Measurements from ENCODE around the gene SLC39A9.
"Not testable (repeated sequence)": the region's sequence is repeated elsewhere in the genome, so short reads cannot be mapped to it uniquely, and the experiment has no call there.

Gene SLC39A9

DNA sequence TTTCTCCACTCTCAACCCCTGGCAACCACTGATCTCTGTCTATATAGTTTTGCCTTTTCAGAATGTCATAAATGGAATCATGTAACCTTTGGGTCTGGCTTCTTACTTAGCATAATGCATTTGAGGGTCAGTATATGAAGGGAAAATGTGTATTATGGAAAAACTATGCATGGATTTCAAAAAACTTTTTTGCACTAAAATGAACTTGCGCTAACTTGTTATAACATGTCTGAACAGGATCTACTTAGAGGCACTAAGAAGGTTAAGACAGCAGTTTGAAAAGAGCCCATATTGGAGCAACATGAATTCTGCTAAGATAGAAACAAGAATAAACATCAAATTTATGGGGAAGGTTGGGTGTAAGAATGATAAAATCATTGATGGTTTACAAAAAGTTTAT lies 29.1 kb downstream of the SLC39A9 start:
- DNase-seq (ENCODE audit: low spot score), result no peak

GRCh38 chr14:69428289-69428998 lies 30.0 kb downstream of the SLC39A9 start:
- DNase-seq (ENCODE audit: low spot score), result no peak

- no peak for DNase-seq (ENCODE audit: low spot score)
Measured at GRCh38 chr14:69429643-69430042, 31.2 kb downstream of the SLC39A9 start.

GRCh38 chr14:69430306-69430939 lies 31.9 kb downstream of the SLC39A9 start:
- DNase-seq (ENCODE audit: low spot score), result no peak

DNA sequence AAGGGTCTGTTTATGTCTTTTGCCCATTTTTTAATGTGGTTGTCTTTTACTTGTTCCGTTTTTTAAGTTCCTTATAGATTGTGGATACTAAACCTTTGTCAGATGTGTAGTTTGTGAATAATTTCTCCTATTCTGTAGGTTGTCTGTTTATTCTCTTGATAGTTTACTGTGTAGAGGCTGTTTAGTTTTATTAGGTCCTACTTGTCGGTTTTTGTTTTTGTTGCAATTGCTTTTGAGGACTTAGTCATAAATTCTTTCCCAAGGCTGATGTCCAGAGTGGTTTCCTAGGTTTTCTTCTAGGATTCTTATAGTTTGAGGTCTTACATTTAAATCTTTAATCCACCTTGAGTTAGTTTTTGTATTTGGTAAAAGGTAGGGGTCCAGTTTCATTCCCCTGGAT lies 33.9 kb downstream of the SLC39A9 start:
- DNase-seq (ENCODE audit: low spot score), result no peak

DNA sequence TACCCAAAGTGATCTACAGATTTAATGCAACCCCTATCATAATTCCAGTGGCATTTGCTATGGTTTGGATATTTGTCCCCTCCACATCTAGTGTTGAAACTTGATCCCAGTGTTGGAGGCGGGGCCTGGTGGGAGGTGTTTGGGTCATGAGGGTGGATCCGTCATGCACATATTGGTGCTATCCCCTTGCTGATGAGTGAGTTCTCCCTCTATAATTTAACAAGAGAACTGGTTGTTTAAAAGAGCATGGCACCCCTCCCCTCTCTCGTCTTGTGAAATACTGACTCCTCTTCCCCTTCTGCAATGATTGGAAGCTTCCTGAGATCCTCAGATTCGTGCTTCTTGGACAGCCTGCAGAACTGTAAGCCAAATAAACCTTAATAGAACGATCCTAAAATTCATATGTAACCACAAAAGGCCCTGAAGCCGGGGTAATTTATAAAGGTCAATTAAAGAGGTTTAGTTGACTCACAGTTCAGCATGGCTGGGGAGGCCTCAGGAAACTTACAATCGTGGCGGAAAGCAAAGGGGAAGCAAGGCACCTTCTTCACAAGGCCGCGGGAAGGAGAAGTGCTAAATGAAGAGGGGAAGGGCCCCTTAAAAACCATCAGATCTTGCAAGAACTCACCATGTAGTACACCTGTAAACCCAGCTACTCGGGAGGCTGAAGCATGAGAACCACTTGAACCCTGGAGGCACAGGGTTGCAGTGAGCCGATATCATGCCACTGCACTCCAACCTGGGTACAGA lies 41.2 kb downstream of the SLC39A9 start:
- DNase-seq (ENCODE audit: low spot score), result no peak

- DNase-seq (ENCODE audit: low spot score), result no peak
Measured at GRCh38 chr14:69441948-69442347, 43.5 kb downstream of the SLC39A9 start.

DNA sequence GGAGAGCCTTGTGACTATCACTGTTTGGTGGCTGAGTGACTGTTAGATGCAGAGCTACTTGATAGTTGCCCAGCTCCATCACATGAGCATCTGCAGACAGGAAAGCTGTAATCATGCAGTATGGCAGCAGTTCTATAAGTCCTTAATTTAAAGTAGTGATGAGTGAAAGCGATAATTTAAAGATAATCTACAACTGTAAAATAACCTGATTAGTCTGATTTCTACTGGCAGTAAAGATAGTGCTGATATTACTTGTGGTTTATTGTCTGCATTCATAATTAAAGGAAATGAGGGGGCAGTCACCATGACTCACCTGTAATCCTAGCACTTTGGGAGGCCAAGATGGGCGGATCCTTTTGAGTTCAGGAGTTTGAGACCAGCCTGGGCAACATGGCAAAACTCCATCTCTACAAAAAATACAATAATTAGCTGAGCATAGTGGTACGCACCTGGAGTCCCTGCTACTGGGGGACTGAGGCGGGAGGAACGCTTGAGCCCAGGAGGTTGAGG lies 44.9 kb downstream of the SLC39A9 start:
- DNase-seq (ENCODE audit: low spot score), result no peak

DNA sequence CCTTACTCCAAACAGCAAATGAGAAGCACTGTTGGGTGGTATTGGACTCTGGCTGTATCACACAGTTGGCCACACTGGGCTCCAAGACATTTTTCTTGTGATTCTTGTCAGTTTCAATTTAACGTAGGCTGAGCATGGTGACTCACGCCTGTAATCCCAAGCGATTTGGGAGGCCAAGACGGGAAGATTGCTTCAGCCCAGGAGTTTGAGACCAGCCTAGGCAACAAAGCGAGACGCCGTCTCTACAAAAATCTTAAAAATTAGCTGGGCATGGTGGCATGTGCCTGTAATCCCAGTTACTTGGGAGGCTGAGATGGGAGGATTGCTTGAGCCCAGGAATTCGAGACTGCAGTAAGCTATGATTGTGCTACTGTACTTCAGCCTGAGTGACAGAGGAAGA lies 50.7 kb downstream of the SLC39A9 start:
- DNase-seq (ENCODE audit: low spot score), result no peak

GRCh38 chr14:69451941-69452340 lies 53.4 kb downstream of the SLC39A9 start:
- no peak for DNase-seq (ENCODE audit: low spot score)

DNA sequence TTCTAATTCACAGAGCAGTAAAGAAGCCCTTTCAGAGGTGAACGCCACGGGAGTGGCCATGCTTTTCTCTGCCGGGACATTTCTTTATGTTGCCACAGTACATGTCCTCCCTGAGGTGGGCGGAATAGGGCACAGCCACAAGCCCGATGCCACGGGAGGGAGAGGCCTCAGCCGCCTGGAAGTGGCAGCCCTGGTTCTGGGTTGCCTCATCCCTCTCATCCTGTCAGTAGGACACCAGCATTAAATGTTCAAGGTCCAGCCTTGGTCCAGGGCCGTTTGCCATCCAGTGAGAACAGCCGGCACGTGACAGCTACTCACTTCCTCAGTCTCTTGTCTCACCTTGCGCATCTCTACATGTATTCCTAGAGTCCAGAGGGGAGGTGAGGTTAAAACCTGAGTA lies 59.9 kb downstream of the SLC39A9 start:
- no peak for DNase-seq (ENCODE audit: low spot score)

- DNase-seq (ENCODE audit: low spot score), result no peak
Measured at GRCh38 chr14:69459122-69459521, 60.6 kb downstream of the SLC39A9 start.

- DNase-seq (ENCODE audit: low spot score), result peak; percentile 91
Measured at GRCh38 chr14:69460093-69460701, 61.7 kb downstream of the SLC39A9 start.

GRCh38 chr14:69464379-69464778 lies 65.9 kb downstream of the SLC39A9 start:
- DNase-seq (ENCODE audit: low spot score), result no peak

DNA sequence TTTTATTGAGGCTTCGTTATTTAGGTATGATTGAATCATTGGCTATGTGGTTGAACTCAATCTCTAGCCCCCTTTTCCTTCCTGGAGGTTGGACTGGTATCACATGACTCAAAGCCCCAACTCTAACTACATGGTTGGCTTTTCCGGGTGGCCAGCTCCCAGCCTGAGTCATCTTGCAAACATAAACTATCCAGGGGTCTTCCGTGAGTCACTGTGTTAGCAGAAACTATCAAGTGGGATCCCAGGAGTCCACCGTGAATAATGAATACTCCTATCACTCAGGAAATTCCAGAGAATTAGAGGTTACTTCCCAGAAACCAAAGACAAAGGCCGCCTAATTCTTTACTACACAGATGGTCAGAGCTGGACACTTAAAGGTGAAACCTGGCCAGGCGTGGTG lies 66.3 kb downstream of the SLC39A9 start:
- DNase-seq (ENCODE audit: low spot score), result peak; percentile 67

GRCh38 chr14:69468949-69469348 lies 70.5 kb downstream of the SLC39A9 start:
- no peak for DNase-seq (ENCODE audit: low spot score)

DNA sequence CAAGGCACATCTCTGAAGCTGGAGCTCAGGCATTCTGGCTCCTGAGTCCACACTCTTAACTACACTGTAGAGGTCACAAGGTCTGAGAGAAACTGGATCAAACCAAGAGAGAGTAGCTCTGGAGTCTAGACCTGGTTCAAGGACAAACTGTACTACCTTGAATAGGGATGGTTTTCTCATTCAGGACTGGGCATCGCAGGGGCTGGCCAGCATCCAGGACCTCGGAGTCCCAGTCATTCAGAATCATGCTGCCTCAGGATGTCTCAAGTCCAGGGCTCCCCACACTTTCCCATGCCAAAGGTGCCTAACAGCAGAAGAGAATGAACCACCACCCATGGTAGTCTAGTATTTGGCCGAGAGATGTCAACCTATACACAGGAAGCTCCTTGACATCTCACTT lies 72.9 kb downstream of the SLC39A9 start:
- no peak for DNase-seq (ENCODE audit: low spot score)

DNA sequence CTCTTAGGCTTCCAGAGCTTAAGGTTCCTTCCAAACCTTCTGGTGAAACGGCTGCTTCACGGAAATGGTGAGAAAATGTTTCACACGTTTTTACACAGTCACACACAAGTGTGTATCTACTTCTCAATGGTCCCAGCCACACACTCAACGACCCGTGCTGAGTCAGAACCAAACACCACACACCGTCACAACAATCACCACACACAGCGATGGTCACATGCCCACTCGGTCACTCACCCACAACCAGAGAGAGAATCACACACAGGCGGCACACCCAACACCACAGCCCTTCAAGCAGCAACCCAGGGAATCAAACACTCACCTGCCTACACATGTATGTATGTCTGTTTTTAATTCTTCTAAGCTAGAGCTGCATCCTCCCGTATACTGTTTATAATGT lies 73.4 kb downstream of the SLC39A9 start:
- no peak for DNase-seq (ENCODE audit: low spot score)

DNA sequence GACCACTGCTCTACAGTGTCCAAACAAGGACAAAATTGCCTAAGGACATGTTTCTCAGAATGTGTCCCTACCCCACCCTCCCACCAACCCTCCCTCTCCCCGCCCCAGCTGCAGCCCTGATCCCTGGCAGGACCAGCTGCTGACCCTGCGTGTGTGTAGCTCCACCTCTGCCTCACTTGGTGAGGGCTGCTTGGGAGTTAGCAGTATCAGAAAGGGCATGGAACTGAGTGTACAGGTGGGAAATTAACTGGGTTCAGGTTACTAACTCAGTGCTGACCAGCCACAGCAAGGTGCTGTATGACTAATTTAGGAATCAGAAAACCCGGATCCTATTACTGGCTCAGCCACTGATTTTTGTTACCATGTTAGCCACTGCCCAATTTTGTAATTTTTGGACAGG lies 74.8 kb downstream of the SLC39A9 start:
- no peak for DNase-seq (ENCODE audit: low spot score)

- no peak for DNase-seq (ENCODE audit: low spot score)
Measured at GRCh38 chr14:69473946-69474345, 75.5 kb downstream of the SLC39A9 start.

GRCh38 chr14:69475194-69475818 lies 76.8 kb downstream of the SLC39A9 start:
- no peak for DNase-seq (ENCODE audit: low spot score)

DNA sequence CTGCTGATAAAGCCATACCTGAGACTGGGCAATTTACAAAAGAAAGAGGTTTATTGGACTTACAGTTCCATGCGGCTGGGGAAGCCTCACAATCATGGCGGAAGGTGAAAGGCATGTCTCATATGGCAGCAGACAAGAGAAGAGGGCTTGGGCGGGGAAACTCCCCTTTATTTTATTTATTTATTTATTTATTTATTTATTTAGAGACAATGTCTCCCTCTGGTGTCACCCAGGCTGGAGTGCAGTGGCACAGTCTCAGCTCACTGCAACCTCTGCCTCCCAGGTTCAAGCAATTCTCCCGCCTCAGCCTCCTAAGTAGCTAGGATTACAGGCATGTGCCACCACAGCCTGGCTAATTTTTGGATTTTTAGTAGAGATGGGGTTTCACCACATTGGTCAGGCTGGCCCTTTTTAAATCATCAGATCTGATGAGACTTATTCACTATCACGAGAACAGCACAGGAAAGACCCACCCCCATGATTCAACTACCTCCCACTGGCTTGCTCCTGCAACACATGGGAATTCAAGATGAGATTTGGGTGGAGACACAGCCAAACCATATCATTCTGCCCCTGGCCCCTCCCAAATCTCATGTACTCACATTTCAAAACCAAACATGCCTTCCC lies 78.4 kb downstream of the SLC39A9 start:
- not testable (repeated sequence) for DNase-seq (ENCODE audit: low spot score)
